Activated T-cell treated with anti-CD3 and anti-CD28 coated beads, Interleukin-2, amount 50 U/mL, for 24 hours (primary cell): Measurements from ENCODE around the gene VEPH1.

Experiments
- DNase-seq: peaks from one replicate; pipeline ENCODE4 v3.0.0-alpha.2; 2020
- H3K27ac Mint-ChIP-seq: 2 replicates; pipeline ENCODE4 v1.8.0; 2020; ENCODE audit warnings: mild to moderate bottlenecking, mixed read lengths
- H3K27me3 Mint-ChIP-seq: 2 replicates; pipeline ENCODE4 v1.8.0; 2020; ENCODE audit warnings: mixed read lengths
- H3K36me3 Mint-ChIP-seq: 2 replicates; pipeline ENCODE4 v1.8.0; 2020; ENCODE audit warnings: low read depth, mixed read lengths
- H3K4me1 Mint-ChIP-seq: 2 replicates; pipeline ENCODE4 v1.8.0; 2020; ENCODE audit warnings: low read depth, mixed read lengths
- H3K4me3 Mint-ChIP-seq: 2 replicates; pipeline ENCODE4 v1.8.0; 2020; ENCODE audit warnings: mild to moderate bottlenecking, moderate library complexity, mixed read lengths
- H3K9me3 Mint-ChIP-seq: 2 replicates; pipeline ENCODE4 v1.8.0; 2020; ENCODE audit warnings: mixed read lengths

VEPH1 gene

GRCh38 chr3:157294953-157295352, 208.3 kb downstream of the VEPH1 start:
- no peak for DNase-seq

DNA sequence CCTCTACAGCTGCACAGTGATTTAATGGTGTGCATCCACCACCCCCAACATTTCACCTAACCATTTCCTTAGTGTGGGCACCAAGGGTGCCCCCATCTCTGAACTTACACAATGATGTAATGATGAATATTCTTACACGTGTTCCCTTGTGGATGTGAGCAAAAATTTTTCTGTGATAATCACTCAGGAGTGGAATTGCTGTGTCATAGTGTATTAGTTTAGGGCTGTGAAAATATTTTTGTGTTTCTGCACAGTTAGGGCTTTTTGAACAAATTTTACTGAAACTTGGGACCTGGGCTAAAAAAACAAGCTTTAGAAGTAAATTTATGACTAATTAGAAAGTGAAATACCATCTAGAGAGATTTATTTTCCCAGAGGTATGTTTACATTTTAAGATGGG, 208.7 kb downstream of the VEPH1 start:
- H3K27ac Mint-ChIP-seq: no peak overlapping the region
- no peaks in the 10 kb centered on the region for H3K4me1 Mint-ChIP-seq
- no peaks in the 10 kb centered on the region for H3K27me3 Mint-ChIP-seq
- H3K9me3 Mint-ChIP-seq: no peaks in the 10 kb centered on the region
- H3K4me3 Mint-ChIP-seq: no peak overlapping the region
- no peak for DNase-seq
- H3K36me3 Mint-ChIP-seq: no peaks in the 10 kb centered on the region

More at GRCh38 chr3:157294953-157295352, 208.3 kb downstream of the VEPH1 start:
- H3K9me3 Mint-ChIP-seq: no peaks in the 10 kb centered on the region
- H3K4me3 Mint-ChIP-seq: no peak overlapping the region
- no peak overlapping the region for H3K27ac Mint-ChIP-seq
- no peaks in the 10 kb centered on the region for H3K36me3 Mint-ChIP-seq
- H3K27me3 Mint-ChIP-seq: no peaks in the 10 kb centered on the region
- H3K4me1 Mint-ChIP-seq: no peaks in the 10 kb centered on the region

DNA sequence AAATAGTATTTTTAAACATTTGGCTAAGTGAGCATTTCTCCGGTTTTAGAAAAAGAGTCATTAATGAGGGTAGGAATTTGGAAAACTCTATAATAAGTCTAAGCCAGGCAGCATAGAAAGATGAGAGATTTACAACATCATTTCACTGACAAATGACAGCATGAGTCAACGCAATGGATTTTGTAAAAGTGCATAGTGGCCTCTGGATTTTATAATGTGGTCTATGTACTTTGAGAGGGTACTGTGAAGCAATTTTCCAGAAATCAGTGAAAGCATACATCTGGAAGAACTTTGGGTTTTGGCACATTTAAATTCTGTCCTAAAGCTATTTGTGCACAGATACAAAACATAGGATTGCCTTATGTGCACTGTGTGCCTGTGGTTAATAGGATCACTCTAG, 212.4 kb downstream of the VEPH1 start:
- Mint-ChIP-seq H3K27me3 (no peaks in the 10 kb centered on the region), H3K36me3 (no peaks in the 10 kb centered on the region), H3K27ac (no peak overlapping the region), H3K4me1 (no peaks in the 10 kb centered on the region), H3K4me3 (no peak overlapping the region), H3K9me3 (no peaks in the 10 kb centered on the region)
- no peak for DNase-seq

- Mint-ChIP-seq H3K4me3 (no peak overlapping the region), H3K27me3 (no peaks in the 10 kb centered on the region), H3K4me1 (peaks cover 6% of the 10 kb centered on the region), H3K9me3 (no peaks in the 10 kb centered on the region), H3K27ac (no peak overlapping the region), H3K36me3 (no peaks in the 10 kb centered on the region)
- DNase-seq: no peak
Observed at GRCh38 chr3:157285966-157286365, 217.2 kb downstream of the VEPH1 start.

- Mint-ChIP-seq H3K27me3 (no peaks in the 10 kb centered on the region), H3K4me1 (peaks cover 6% of the 10 kb centered on the region), H3K27ac (no peak overlapping the region), H3K9me3 (no peaks in the 10 kb centered on the region), H3K36me3 (no peaks in the 10 kb centered on the region), H3K4me3 (no peak overlapping the region)
- DNase-seq: no peak
Observed at GRCh38 chr3:157285141-157285540, 218.1 kb downstream of the VEPH1 start.

GRCh38 chr3:157284688-157285087, 218.5 kb downstream of the VEPH1 start:
- no peaks in the 10 kb centered on the region for H3K27me3 Mint-ChIP-seq

GRCh38 chr3:157282261-157283191, 220.7 kb downstream of the VEPH1 start:
- Mint-ChIP-seq H3K9me3 (no peaks in the 10 kb centered on the region), H3K36me3 (no peaks in the 10 kb centered on the region), H3K27ac (no peak overlapping the region), H3K4me1 (peaks cover 6% of the 10 kb centered on the region), H3K4me3 (no peak overlapping the region), H3K27me3 (no peaks in the 10 kb centered on the region)
- no peak for DNase-seq

More at GRCh38 chr3:157284688-157285087, 218.5 kb downstream of the VEPH1 start:
- Mint-ChIP-seq H3K4me1 (peaks cover 6% of the 10 kb centered on the region), H3K27ac (no peak overlapping the region), H3K4me3 (no peak overlapping the region), H3K36me3 (no peaks in the 10 kb centered on the region), H3K9me3 (no peaks in the 10 kb centered on the region)
- DNase-seq: no peak

DNA sequence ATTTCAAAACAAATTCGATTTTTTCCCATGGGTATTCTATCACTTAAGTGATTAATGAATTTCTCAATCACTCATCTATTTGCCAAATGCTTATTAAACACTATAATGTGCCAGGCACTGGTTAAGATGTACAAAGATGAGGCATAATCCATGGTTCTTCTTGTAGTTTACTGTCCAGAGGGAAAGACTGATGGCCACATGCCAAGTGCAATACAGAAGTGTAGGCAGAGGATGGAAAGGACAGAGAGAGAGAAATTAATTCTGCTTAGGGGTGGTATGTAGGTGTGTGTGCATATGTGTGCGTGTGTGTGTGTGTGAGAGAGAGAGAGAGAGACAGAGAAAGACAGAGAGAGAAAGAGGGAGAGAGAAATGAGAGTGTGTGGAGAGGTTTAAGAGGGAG, 222.4 kb downstream of the VEPH1 start:
- no peaks in the 10 kb centered on the region for H3K9me3 Mint-ChIP-seq
- H3K36me3 Mint-ChIP-seq: no peaks in the 10 kb centered on the region
- no peak overlapping the region for H3K27ac Mint-ChIP-seq
- peaks cover 6% of the 10 kb centered on the region for H3K4me1 Mint-ChIP-seq
- H3K27me3 Mint-ChIP-seq: no peaks in the 10 kb centered on the region
- no peak for DNase-seq
- H3K4me3 Mint-ChIP-seq: no peak overlapping the region

DNA sequence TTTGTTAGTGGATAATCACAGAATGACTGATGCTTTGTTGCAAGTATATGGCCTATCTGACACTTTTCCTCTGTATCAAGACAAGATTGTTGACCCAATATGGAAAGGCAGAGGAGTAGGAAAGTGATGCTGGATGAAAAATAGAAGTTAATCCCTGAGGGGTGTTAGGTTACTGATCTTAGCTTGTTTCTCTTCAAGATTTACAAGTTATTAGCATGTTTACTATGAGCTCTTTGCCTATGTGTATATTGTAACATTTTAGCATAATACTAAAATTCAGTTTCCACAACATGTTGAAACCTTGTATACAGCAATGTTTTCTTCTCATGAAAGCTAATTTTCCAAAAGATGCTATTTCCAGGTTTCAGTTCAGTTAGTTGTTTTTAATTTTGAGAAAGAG, 222.9 kb downstream of the VEPH1 start:
- Mint-ChIP-seq H3K27me3 (no peaks in the 10 kb centered on the region), H3K36me3 (no peaks in the 10 kb centered on the region), H3K27ac (no peak overlapping the region), H3K4me3 (no peak overlapping the region), H3K9me3 (no peaks in the 10 kb centered on the region), H3K4me1 (peaks cover 6% of the 10 kb centered on the region)
- no peak for DNase-seq

DNA sequence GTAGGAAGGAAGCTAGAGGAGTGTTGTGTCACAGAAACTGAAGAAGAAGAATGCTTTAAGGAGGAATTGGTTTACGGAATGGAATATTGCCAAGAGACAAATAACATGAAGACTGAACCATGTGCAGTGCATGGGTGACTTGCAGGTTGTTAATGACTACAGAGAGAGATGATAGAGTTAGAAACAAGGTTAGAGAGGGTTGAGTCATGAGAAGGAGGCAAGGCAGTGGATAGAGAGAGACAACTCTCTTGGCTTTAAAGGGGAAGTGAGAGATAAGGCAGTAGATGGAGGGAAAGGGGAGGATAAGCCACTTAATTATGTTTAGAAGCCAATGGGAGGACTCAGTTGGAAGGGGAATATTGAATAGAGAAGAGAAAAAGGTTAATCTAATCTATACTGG, 224.0 kb downstream of the VEPH1 start:
- no peaks in the 10 kb centered on the region for H3K27me3 Mint-ChIP-seq
- no peaks in the 10 kb centered on the region for H3K9me3 Mint-ChIP-seq
- H3K4me3 Mint-ChIP-seq: no peak overlapping the region
- no peak overlapping the region for H3K27ac Mint-ChIP-seq
- H3K36me3 Mint-ChIP-seq: no peaks in the 10 kb centered on the region
- peaks cover 6% of the 10 kb centered on the region for H3K4me1 Mint-ChIP-seq
- no peak for DNase-seq

DNA sequence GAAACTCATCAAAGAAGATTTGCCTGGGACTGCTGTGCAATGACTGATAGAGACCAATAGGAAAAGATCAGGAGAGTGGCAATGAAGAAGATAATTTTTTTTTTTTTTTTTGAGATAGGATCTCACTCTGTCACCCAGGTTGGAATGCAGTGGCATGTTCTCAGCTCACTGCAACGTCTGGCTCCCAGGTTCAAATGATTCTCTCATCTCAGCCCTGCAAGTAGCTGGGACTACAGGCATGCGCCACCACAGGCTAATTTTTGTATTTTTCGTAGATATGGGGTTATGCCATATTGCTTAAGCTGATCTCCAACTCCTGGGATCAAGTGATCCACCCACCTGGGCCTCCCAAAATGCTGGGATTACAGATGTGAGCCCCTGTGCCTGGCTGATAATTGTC, 226.4 kb downstream of the VEPH1 start:
- no peaks in the 10 kb centered on the region for H3K4me1 Mint-ChIP-seq
- H3K27me3 Mint-ChIP-seq: no peaks in the 10 kb centered on the region
- H3K27ac Mint-ChIP-seq: no peak overlapping the region
- no peak overlapping the region for H3K4me3 Mint-ChIP-seq
- no peaks in the 10 kb centered on the region for H3K36me3 Mint-ChIP-seq
- H3K9me3 Mint-ChIP-seq: no peaks in the 10 kb centered on the region
- no peak for DNase-seq

DNA sequence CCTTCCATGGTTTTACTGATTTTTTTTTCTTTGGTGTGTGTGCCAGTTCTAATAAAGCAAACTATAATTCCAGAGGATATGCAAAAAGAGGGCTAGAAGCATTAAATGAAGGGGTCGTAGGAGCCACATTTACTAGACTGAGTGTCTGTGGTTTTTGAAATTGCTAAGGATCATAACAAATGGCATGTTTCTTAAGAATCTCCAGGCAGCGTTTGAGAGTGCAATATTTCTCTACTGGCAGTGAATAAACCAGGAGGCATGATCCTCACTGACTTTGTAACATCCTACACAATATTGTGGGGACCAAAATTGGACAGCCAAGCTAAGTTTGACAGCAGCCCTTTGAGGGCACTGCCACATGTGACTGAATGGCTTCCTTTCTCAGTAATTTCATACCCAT, 227.4 kb downstream of the VEPH1 start:
- DNase-seq: no peak
- H3K4me3 Mint-ChIP-seq: no peak overlapping the region
- H3K36me3 Mint-ChIP-seq: no peaks in the 10 kb centered on the region
- H3K27ac Mint-ChIP-seq: no peak overlapping the region
- no peaks in the 10 kb centered on the region for H3K4me1 Mint-ChIP-seq
- H3K9me3 Mint-ChIP-seq: no peaks in the 10 kb centered on the region
- no peaks in the 10 kb centered on the region for H3K27me3 Mint-ChIP-seq

DNA sequence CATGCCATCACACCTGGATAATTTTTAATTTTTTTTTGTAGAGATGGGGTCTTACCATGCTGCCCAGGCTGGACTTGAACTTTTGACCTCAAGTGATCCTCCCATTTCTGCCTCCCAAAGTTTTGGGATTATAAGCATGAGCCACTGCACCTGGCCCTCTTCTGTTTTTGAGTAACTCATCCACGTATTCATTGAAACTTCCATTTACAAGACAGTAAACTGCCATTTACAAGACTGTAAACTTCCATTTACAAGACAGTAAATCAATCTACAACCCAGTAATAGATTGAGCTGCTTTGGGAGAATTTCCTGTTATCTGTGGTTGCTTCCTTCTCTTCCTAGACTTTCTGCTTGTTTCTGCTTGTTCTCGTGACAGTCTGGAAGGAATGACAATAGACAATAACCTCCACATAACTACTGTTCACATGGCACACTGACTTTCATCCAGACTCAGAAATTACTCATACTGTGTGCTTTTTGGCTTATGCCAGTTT, 228.5 kb downstream of the VEPH1 start:
- Mint-ChIP-seq H3K4me1 (no peaks in the 10 kb centered on the region), H3K36me3 (no peaks in the 10 kb centered on the region), H3K9me3 (no peaks in the 10 kb centered on the region), H3K27ac (no peak overlapping the region), H3K27me3 (no peaks in the 10 kb centered on the region), H3K4me3 (no peak overlapping the region)
- no peak for DNase-seq

GRCh38 chr3:157271283-157271882, 231.8 kb downstream of the VEPH1 start:
- Mint-ChIP-seq H3K36me3 (no peaks in the 10 kb centered on the region), H3K4me3 (no peak overlapping the region), H3K27me3 (no peaks in the 10 kb centered on the region), H3K9me3 (no peaks in the 10 kb centered on the region), H3K27ac (no peak overlapping the region), H3K4me1 (no peaks in the 10 kb centered on the region)
- DNase-seq: no peak

GRCh38 chr3:157268026-157268425, 235.2 kb downstream of the VEPH1 start:
- H3K36me3 Mint-ChIP-seq: no peaks in the 10 kb centered on the region
- no peak overlapping the region for H3K27ac Mint-ChIP-seq
- H3K9me3 Mint-ChIP-seq: no peaks in the 10 kb centered on the region
- no peaks in the 10 kb centered on the region for H3K4me1 Mint-ChIP-seq
- H3K27me3 Mint-ChIP-seq: no peaks in the 10 kb centered on the region
- DNase-seq: no peak
- H3K4me3 Mint-ChIP-seq: no peak overlapping the region
